SK-N-SH treated with all-trans-retinoic acid at 6 μM for 48 hours (cell line): ENCODE data around the gene CDK5.

ENCODE experiments used
- ATAC-seq: fragments of 200-7000 bp; cut with Tn5 transposase; 3 replicates; pipeline ENCODE4 v1.9.1; 2020; ENCODE audit warnings: mild to moderate bottlenecking, moderate library complexity
- ARNTL ChIP-seq: fragments of 450-650 bp; formaldehyde crosslinking; IDR thresholded peaks from 2 replicates; pipeline ENCODE4 v1.5.0; 2020; ENCODE audit warnings: low read depth, mild to moderate bottlenecking, moderate library complexity, borderline replicate concordance
- BACH2 ChIP-seq: fragments of 250-450 bp; sonication (Bioruptor Pico); IDR thresholded peaks from 2 replicates; pipeline ENCODE4 v1.9.0; 2021; ENCODE audit warnings: mild to moderate bottlenecking, borderline replicate concordance
- CREB5 ChIP-seq: fragments of 250-450 bp; sonication (Bioruptor Pico); IDR thresholded peaks from 2 replicates; pipeline ENCODE4 v1.5.1; 2020; ENCODE audit warnings: low read depth, mild to moderate bottlenecking, moderate library complexity
- CSDC2 ChIP-seq: fragments of 250-450 bp; sonication (Bioruptor Pico); IDR thresholded peaks from 2 replicates; pipeline ENCODE4 v1.5.0; 2020; ENCODE audit warnings: mild to moderate bottlenecking, moderate library complexity
- GLIS3 ChIP-seq: fragments of 250-450 bp; sonication (Bioruptor Pico); IDR thresholded peaks from 2 replicates; pipeline ENCODE4 v1.5.0; 2020; ENCODE audit warnings: mild to moderate bottlenecking, moderate library complexity
- ISL1 ChIP-seq: fragments of 250-450 bp; sonication (Bioruptor Pico); IDR thresholded peaks from 2 replicates; pipeline ENCODE4 v2.1.2; 2022; ENCODE audit warnings: mild to moderate bottlenecking, moderate library complexity
- OSR1 ChIP-seq: fragments of 250-450 bp; sonication (Bioruptor Pico); IDR thresholded peaks from 2 replicates; pipeline ENCODE4 v1.8.0; 2022; ENCODE audit warnings: moderate library complexity, mild to moderate bottlenecking, inconsistent platforms
- PATZ1 ChIP-seq: fragments of 250-450 bp; sonication (Bioruptor Pico); IDR thresholded peaks from 2 replicates; pipeline ENCODE4 v1.8.0; 2020; ENCODE audit warnings: mild to moderate bottlenecking, moderate library complexity, borderline replicate concordance
- POU6F1 ChIP-seq: fragments of 250-450 bp; sonication (Bioruptor Pico); IDR thresholded peaks from 2 replicates; pipeline ENCODE4 v1.8.0; 2021; ENCODE audit warnings: low read depth, mild to moderate bottlenecking, moderate library complexity, borderline replicate concordance
- PPARA ChIP-seq: fragments of 250-450 bp; sonication (Bioruptor Pico); IDR thresholded peaks from 2 replicates; pipeline ENCODE4 v1.5.0; 2020; ENCODE audit warnings: mild to moderate bottlenecking, borderline replicate concordance
- RARB ChIP-seq: fragments of 250-450 bp; sonication (Bioruptor Pico); IDR thresholded peaks from 2 replicates; pipeline ENCODE4 v1.8.0; 2021; ENCODE audit warnings: mild to moderate bottlenecking, moderate library complexity
- SNAI2 ChIP-seq: fragments of 250-450 bp; sonication (Bioruptor Pico); IDR thresholded peaks from 2 replicates; pipeline ENCODE4 v1.5.0; 2020; ENCODE audit warnings: mild to moderate bottlenecking, moderate library complexity
- TCF4 ChIP-seq: fragments of 250-450 bp; sonication (Bioruptor Pico); IDR thresholded peaks from 2 replicates; pipeline ENCODE4 v1.8.0; 2021; ENCODE audit warnings: mild to moderate bottlenecking, moderate library complexity, borderline replicate concordance
- TOX ChIP-seq: fragments of 250-450 bp; sonication (Bioruptor Pico); IDR thresholded peaks from 2 replicates; pipeline ENCODE4 v1.8.0; 2021; ENCODE audit warnings: mild to moderate bottlenecking, moderate library complexity, borderline replicate concordance
- TSHZ2 ChIP-seq: fragments of 250-450 bp; sonication (Bioruptor Pico); IDR thresholded peaks from 2 replicates; pipeline ENCODE4 v1.5.0; 2020; ENCODE audit warnings: mild to moderate bottlenecking, moderate library complexity
- ZNF565 ChIP-seq: fragments of 450-650 bp; formaldehyde crosslinking; conservative IDR thresholded peaks from 2 replicates; pipeline ENCODE4 v1.5.0; 2020; ENCODE audit warnings: low read depth, mild to moderate bottlenecking, moderate library complexity
- ZNF70 ChIP-seq: fragments of 450-650 bp; formaldehyde crosslinking; IDR thresholded peaks from 2 replicates; pipeline ENCODE4 v1.5.0; 2020; ENCODE audit warnings: mild to moderate bottlenecking, moderate library complexity
- ZNF8 ChIP-seq: fragments of 450-650 bp; formaldehyde crosslinking; IDR thresholded peaks from 2 replicates; pipeline ENCODE4 v1.5.0; 2020; ENCODE audit warnings: mild to moderate bottlenecking, moderate library complexity
- TF ChIP-seq, protein P1 (sequence below): fragments of 250-450 bp; sonication (Bioruptor Pico); IDR thresholded peaks from 2 replicates; pipeline ENCODE4 v1.5.1; 2021; ENCODE audit warnings: mild to moderate bottlenecking, moderate library complexity

Gene CDK5

DNA sequence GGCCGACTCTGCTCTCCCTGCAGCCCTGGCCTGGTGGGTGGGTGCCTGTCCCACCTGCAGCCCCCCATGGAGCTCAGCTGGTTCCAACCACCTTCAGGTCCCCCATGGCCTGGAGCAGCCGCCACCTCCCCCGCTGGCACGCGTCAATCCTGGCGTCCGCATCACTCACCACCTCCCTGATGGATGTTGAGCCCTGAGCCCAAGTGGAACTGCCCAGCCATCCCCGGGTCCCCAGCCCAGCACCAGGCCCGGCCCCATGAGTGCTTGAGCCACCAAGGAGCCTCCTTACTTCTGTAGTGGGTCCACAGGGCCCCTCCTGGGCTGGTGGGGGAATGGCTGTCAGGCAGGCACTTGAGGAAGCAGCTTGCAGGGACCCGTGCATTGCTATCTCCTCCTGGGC is 43.2 kb upstream of the CDK5 start:
- no peak for ATAC-seq

GRCh38 chr7:151099486-151100211 is 42.0 kb upstream of the CDK5 start:
- no peak for ATAC-seq
- no peak for TF ChIP-seq CSDC2
- no peak for TF ChIP-seq TSHZ2 (CRISPR knock-in tag)
- no peak for TF ChIP-seq GLIS3 (CRISPR knock-in tag)

More for the DNA sequence above, 43.2 kb upstream of the CDK5 start:
- TF ChIP-seq RARB (CRISPR knock-in tag) (no peak), POU6F1 (CRISPR knock-in tag) (no peak), CREB5 (CRISPR knock-in tag) (no peak), ISL1 (no peak), BACH2 (CRISPR knock-in tag) (no peak), TSHZ2 (CRISPR knock-in tag) (no peak), TOX (CRISPR knock-in tag) (no peak), PPARA (CRISPR knock-in tag) (no peak), TCF4 (no peak), GLIS3 (CRISPR knock-in tag) (no peak), ZNF70 (CRISPR knock-in tag) (no peak), SNAI2 (CRISPR knock-in tag) (no peak), PATZ1 (CRISPR knock-in tag) (no peak), OSR1 (CRISPR knock-in tag) (no peak), CSDC2 (no peak), ZNF8 (CRISPR knock-in tag) (no peak), ZNF565 (no peak), ARNTL (CRISPR knock-in tag) (no peak)
- TF ChIP-seq, protein P1, sequence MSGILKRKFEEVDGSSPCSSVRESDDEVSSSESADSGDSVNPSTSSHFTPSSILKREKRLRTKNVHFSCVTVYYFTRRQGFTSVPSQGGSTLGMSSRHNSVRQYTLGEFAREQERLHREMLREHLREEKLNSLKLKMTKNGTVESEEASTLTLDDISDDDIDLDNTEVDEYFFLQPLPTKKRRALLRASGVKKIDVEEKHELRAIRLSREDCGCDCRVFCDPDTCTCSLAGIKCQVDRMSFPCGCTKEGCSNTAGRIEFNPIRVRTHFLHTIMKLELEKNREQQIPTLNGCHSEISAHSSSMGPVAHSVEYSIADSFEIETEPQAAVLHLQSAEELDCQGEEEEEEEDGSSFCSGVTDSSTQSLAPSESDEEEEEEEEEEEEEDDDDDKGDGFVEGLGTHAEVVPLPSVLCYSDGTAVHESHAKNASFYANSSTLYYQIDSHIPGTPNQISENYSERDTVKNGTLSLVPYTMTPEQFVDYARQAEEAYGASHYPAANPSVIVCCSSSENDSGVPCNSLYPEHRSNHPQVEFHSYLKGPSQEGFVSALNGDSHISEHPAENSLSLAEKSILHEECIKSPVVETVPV (CRISPR knock-in tag): no peak
